Measurements from ENCODE around the gene LRIT3. TPM values are rescaled to one million over a fixed set of nuclear protein-coding genes. Genes with fewer than 3 reads are reported as not detected.

The LRIT3 gene
- total and polyA plus RNA-seq, 2 of the 13 experiments (the other 11 are each of a cell fraction or from before 2014, with no cell fraction given), result 0.03 TPM; not detected in 1

DNA sequence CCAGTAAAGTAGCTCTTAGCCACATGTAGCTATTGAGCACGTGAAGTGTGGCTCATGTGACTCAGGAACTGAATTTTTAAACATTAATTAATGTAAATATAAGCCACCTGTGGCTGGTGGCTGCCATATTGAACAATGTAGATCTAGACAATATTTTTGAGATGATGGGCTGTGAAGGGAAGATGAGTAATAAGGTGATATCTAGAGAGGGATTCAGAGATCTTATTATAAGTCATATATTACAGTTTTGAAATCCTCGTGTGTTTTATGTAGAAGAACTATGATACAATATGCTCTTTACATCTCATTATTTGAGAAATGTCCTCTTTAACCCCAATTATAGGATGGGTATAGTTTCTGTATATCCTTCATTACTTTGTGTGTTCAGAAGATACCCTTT is 26.7 kb upstream of the LRIT3 start:
- H3K27me3 ChIP-seq (ENCODE audit: control insufficient read depth in 1 of 2, insufficient read depth in 2 of 2, low read length in 2 of 2), result no peaks in the 10 kb centered on the region
- in situ Hi-C loops (cut with HindIII; ENCODE audit: extremely low pct_ligation_motif_present, low pct_unique_long_range_greater_than_20kb), result loop anchor here (25.0 kb wide), 1 partner anchor 259 kb away; the partner anchor contains the start of gene MCUB
- H3K79me2 ChIP-seq (ENCODE audit: insufficient read depth, low read length), result peaks cover 25% of the 10 kb centered on the region
- H3K9ac ChIP-seq (ENCODE audit: insufficient read depth, low read depth, low read length), result no peak overlapping the region
- no peak overlapping the region for H3K4me3 ChIP-seq (replicated peaks in 1 of 3; ENCODE audit: insufficient read depth in 1 of 3, low read depth in 2 of 3, low read length in 3 of 3)
- POLR2A ChIA-PET, result no interaction called here
- no peak overlapping the region for H2AFZ ChIP-seq (ENCODE audit: low read length)
- ATAC-seq, result no peak
- 97% methylated on average over 2 of the region's 2 CpGs for WGBS (ENCODE audit: low lambda C conversion rate)
- DNase-seq (ENCODE audit: low spot score), result no peak
- intact Hi-C loops (cut with micrococcal nuclease; ENCODE audit: unreplicated experiment), result no loop called here
- peaks cover 9 to 57% of the 10 kb centered on the region in 2 experiments; a peak in 4 of 5 replicates for H3K36me3 ChIP-seq (replicated peaks in 1 of 2; ENCODE audit: control insufficient read depth in 1 of 2, insufficient read depth in 2 of 2, low read length in 2 of 2)
- H4K20me1 ChIP-seq (ENCODE audit: insufficient read depth, low read length), result no peaks in the 10 kb centered on the region
- no peak for FAIRE-seq
- H3K27ac ChIP-seq (ENCODE audit: extremely low read length, insufficient read depth, low read length), result no peak overlapping the region
- BruUV-seq (replicated peaks), result no TSS peak
- no peak overlapping the region for H3K4me2 ChIP-seq (ENCODE audit: low read depth, low read length)
- no peaks in the 10 kb centered on the region for H3K9me3 ChIP-seq (ENCODE audit: low read length)
- H3K4me1 ChIP-seq (ENCODE audit: insufficient read depth, low read length), result peaks cover 46% of the 10 kb centered on the region
- CTCF ChIA-PET (ENCODE audit: low intra/inter-chr PET ratio, low total read pairs), result no interaction called here
- TF ChIP-seq LCORL (IDR thresholded peaks at IDR 0.05), result no peak
- TF ChIP-seq LCORL (CRISPR knock-in tag; IDR thresholded peaks at IDR 0.05), result no peak
- TF ChIP-seq ZBTB26 (CRISPR knock-in tag; IDR thresholded peaks at IDR 0.05; ENCODE audit: borderline replicate concordance), result no peak
- TF ChIP-seq ZNF20 (CRISPR knock-in tag; IDR thresholded peaks at IDR 0.05), result no peak
- TF ChIP-seq RNF2 (conservative IDR thresholded peaks at IDR 0.05; ENCODE audit: low read depth), result no peak
- TF ChIP-seq ZNF574 (CRISPR knock-in tag; IDR thresholded peaks at IDR 0.05), result no peak
- TF ChIP-seq EED (CRISPR knock-in tag; IDR thresholded peaks at IDR 0.05), result no peak
- no peak for TF ChIP-seq ZNF235 (CRISPR knock-in tag; IDR thresholded peaks at IDR 0.05; ENCODE audit: borderline replicate concordance)
- TF ChIP-seq CBX1 (IDR thresholded peaks at IDR 0.05; ENCODE audit: low read depth), result no peak
- TF ChIP-seq ZNF225 (CRISPR knock-in tag; IDR thresholded peaks at IDR 0.05), result no peak
- no peak for TF ChIP-seq KDM5B (CRISPR knock-in tag; IDR thresholded peaks at IDR 0.05; ENCODE audit: borderline replicate concordance)
- no peak for TF ChIP-seq ZNF547 (CRISPR knock-in tag; IDR thresholded peaks at IDR 0.05)
- no peak for TF ChIP-seq KLF15 (CRISPR knock-in tag; IDR thresholded peaks at IDR 0.05; ENCODE audit: borderline replicate concordance)
- TF ChIP-seq STAT5B (CRISPR knock-in tag; IDR thresholded peaks at IDR 0.05), result no peak
- TF ChIP-seq PPARG (CRISPR knock-in tag; conservative IDR thresholded peaks at IDR 0.05), result no peak
- TF ChIP-seq, protein P1, sequence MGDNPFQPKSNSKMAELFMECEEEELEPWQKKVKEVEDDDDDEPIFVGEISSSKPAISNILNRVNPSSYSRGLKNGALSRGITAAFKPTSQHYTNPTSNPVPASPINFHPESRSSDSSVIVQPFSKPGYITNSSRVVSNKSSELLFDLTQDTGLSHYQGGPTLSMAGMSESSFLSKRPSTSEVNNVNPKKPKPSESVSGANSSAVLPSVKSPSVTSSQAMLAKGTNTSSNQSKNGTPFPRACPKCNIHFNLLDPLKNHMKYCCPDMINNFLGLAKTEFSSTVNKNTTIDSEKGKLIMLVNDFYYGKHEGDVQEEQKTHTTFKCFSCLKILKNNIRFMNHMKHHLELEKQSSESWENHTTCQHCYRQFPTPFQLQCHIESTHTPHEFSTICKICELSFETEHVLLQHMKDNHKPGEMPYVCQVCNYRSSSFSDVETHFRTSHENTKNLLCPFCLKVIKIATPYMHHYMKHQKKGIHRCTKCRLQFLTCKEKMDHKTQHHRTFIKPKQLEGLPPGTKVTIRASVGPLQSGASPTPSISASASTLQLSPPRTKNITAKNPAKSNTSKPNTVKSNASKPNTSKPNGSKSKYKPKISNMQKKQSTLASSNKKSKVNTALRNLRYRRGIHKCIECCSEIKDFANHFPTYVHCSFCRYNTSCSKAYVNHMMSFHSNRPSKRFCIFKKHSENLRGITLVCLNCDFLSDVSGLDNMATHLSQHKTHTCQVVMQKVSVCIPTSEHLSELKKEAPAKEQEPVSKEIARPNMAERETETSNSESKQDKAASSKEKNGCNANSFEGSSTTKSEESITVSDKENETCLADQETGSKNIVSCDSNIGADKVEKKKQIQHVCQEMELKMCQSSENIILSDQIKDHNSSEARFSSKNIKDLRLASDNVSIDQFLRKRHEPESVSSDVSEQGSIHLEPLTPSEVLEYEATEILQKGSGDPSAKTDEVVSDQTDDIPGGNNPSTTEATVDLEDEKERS (CRISPR knock-in tag; IDR thresholded peaks at IDR 0.05), result no peak
- no peak for TF ChIP-seq TARDBP (CRISPR knock-in tag; IDR thresholded peaks at IDR 0.05)
- no peak for TF ChIP-seq ZNF30 (CRISPR knock-in tag; IDR thresholded peaks at IDR 0.05)
- TF ChIP-seq PCBP2 (optimal IDR thresholded peaks at IDR 0.05; ENCODE audit: low read depth, low read length, poor library complexity, severe bottlenecking), result no peak
- no peak for TF ChIP-seq HIVEP1 (CRISPR knock-in tag; IDR thresholded peaks at IDR 0.05)

All from HepG2 (cell line).